Measurements from ENCODE around the gene SYCP3.

DNA sequence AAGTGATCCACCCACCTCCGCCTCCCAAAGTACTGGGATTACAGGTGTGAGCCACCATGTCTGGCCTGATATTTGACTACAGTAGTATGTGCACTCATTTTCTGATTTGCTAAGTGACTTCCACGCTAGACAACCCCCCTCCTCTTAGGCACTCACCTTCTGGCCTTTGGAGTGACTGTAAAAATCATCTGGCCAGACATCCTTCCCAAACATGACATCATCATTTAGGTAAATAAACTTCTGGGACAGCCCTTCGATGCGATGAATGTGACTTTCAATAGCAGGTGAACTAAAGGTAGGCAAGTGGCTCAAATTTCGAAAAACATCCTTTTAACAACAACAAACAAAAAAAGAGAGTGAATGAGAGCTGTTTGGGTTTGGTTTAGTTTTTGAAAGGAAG is 30.6 kb upstream of the SYCP3 start:
- no peak for TF ChIP-seq POLR2A (IDR thresholded peaks at IDR 0.05)
- TF ChIP-seq, protein P1, sequence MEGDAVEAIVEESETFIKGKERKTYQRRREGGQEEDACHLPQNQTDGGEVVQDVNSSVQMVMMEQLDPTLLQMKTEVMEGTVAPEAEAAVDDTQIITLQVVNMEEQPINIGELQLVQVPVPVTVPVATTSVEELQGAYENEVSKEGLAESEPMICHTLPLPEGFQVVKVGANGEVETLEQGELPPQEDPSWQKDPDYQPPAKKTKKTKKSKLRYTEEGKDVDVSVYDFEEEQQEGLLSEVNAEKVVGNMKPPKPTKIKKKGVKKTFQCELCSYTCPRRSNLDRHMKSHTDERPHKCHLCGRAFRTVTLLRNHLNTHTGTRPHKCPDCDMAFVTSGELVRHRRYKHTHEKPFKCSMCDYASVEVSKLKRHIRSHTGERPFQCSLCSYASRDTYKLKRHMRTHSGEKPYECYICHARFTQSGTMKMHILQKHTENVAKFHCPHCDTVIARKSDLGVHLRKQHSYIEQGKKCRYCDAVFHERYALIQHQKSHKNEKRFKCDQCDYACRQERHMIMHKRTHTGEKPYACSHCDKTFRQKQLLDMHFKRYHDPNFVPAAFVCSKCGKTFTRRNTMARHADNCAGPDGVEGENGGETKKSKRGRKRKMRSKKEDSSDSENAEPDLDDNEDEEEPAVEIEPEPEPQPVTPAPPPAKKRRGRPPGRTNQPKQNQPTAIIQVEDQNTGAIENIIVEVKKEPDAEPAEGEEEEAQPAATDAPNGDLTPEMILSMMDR (IDR thresholded peaks at IDR 0.05): no peak
- no peak for TF ChIP-seq EP300 (IDR thresholded peaks at IDR 0.05)
- TF ChIP-seq POLR2AphosphoS5 (IDR thresholded peaks at IDR 0.05): no peak

Data from stomach (tissue), 4 donors.